Nephron (organoid): Measurements from ENCODE around the gene ADCY1.

Experiments
- H3K27ac Mint-ChIP-seq, 3 experiments: 2 replicates each; pipeline ENCODE4 v1.8.0; 2020; ENCODE audit warnings: mixed read lengths in 3 of 3, mild to moderate bottlenecking in 2 of 3, moderate library complexity in 1 of 3
- H3K27me3 Mint-ChIP-seq: 2 replicates; pipeline ENCODE4 v1.8.0; 2021; ENCODE audit warnings: low read depth, mild to moderate bottlenecking, moderate library complexity, mixed read lengths
- H3K36me3 Mint-ChIP-seq: 2 replicates; pipeline ENCODE4 v1.8.0; 2020; ENCODE audit warnings: low read depth, mixed read lengths
- H3K4me1 Mint-ChIP-seq: 2 replicates; pipeline ENCODE4 v1.8.0; 2020; ENCODE audit warnings: mixed read lengths
- H3K4me3 Mint-ChIP-seq, 3 experiments: 2 replicates each; pipeline ENCODE4 v1.8.0; 2020; ENCODE audit warnings: mild to moderate bottlenecking in 3 of 3, mixed read lengths in 3 of 3, moderate library complexity in 2 of 3
- H3K9me3 Mint-ChIP-seq: 2 replicates; pipeline ENCODE4 v1.8.0; 2020; ENCODE audit warnings: mixed read lengths
- TF ChIP-seq, protein P1 (sequence below), 3 experiments: fragments of 200-600 bp; sonication (generic); IDR thresholded peaks; one replicate each; pipeline ENCODE4 v1.5.0; 2021; ENCODE audit warnings: antibody characterized with exemption in 3 of 3; ENCODE audit not compliant: unreplicated experiment in 3 of 3

ADCY1 gene

DNA sequence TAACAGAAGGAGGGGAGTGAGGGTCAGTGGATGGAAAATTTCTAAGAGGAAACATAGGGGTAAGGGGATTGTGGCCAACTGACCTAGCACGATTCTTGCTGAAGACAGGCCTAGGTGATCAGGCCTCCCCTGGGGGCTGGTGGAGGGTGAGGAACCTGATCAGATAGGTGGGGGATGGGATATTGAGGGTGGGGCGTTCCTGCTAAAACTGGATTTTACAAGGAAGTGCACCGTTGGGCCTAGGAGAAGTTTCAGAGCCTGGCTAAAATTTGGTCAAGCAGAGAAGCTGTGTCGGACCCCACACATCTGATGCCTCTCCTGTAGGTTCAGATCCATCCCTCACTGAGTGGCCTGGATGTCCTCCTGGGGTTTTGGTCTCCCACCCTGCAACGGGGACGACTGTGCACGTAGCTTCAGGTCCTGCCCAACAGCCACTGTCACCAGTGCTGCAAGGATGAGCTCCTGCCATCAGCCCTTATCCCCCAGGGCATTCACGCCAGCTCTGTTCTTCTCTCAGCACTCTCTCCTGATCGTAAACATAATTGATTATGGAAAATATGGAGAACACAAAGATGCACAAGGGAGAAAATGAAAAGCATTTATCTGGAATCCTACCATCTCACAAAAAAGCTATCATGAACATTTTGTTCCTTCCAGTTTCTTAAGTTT, 89.9 kb downstream of the ADCY1 start:
- TF ChIP-seq, protein P1, sequence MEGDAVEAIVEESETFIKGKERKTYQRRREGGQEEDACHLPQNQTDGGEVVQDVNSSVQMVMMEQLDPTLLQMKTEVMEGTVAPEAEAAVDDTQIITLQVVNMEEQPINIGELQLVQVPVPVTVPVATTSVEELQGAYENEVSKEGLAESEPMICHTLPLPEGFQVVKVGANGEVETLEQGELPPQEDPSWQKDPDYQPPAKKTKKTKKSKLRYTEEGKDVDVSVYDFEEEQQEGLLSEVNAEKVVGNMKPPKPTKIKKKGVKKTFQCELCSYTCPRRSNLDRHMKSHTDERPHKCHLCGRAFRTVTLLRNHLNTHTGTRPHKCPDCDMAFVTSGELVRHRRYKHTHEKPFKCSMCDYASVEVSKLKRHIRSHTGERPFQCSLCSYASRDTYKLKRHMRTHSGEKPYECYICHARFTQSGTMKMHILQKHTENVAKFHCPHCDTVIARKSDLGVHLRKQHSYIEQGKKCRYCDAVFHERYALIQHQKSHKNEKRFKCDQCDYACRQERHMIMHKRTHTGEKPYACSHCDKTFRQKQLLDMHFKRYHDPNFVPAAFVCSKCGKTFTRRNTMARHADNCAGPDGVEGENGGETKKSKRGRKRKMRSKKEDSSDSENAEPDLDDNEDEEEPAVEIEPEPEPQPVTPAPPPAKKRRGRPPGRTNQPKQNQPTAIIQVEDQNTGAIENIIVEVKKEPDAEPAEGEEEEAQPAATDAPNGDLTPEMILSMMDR (IDR thresholded peaks at IDR 0.05; ENCODE audit: unreplicated experiment in 3 of 3), result no peak
- peaks cover 7% of the 10 kb centered on the region for H3K27me3 Mint-ChIP-seq
- no peaks in the 10 kb centered on the region for H3K4me1 Mint-ChIP-seq
- H3K36me3 Mint-ChIP-seq, result no peaks in the 10 kb centered on the region
- peaks cover 3% of the 10 kb centered on the region for H3K9me3 Mint-ChIP-seq
- H3K27ac Mint-ChIP-seq, result no peak overlapping the region
- H3K4me3 Mint-ChIP-seq, result no peak overlapping the region

DNA sequence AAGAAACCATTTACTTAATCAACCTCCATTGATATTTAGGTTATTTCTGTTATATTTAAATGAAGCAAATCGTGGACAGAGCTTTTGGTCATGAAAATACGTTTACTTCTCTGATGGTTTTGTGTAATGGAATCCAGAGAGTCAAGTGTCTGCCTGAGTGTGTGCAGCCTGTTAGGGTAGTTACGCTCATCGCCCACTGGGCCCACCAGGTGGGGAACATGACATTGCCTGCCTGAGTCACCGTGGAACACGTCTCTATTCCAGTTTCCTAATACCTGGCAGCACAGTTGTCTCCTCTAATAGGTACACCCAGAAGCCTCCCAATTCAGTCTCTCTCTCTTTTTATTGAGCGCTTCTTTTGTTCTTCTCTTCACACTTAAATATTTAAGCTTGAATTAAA, 91.0 kb downstream of the ADCY1 start:
- H3K9me3 Mint-ChIP-seq, result peaks cover 3% of the 10 kb centered on the region
- H3K36me3 Mint-ChIP-seq, result no peaks in the 10 kb centered on the region
- no peaks in the 10 kb centered on the region for H3K4me1 Mint-ChIP-seq

GRCh38 chr7:45670227-45670626, 96.1 kb downstream of the ADCY1 start:
- peaks cover 10% of the 10 kb centered on the region for H3K9me3 Mint-ChIP-seq
- H3K27me3 Mint-ChIP-seq, result no peaks in the 10 kb centered on the region
- no peak overlapping the region for H3K27ac Mint-ChIP-seq
- TF ChIP-seq, protein P1 (IDR thresholded peaks at IDR 0.05; ENCODE audit: unreplicated experiment in 3 of 3), result no peak
- no peaks in the 10 kb centered on the region for H3K4me1 Mint-ChIP-seq
- H3K4me3 Mint-ChIP-seq, result no peak overlapping the region
- H3K36me3 Mint-ChIP-seq, result no peaks in the 10 kb centered on the region

More for the DNA sequence above, 91.0 kb downstream of the ADCY1 start:
- no peak overlapping the region for H3K27ac Mint-ChIP-seq
- H3K27me3 Mint-ChIP-seq, result peaks cover 3% of the 10 kb centered on the region
- TF ChIP-seq, protein P1 (IDR thresholded peaks at IDR 0.05; ENCODE audit: unreplicated experiment in 3 of 3), result no peak
- no peak overlapping the region for H3K4me3 Mint-ChIP-seq

DNA sequence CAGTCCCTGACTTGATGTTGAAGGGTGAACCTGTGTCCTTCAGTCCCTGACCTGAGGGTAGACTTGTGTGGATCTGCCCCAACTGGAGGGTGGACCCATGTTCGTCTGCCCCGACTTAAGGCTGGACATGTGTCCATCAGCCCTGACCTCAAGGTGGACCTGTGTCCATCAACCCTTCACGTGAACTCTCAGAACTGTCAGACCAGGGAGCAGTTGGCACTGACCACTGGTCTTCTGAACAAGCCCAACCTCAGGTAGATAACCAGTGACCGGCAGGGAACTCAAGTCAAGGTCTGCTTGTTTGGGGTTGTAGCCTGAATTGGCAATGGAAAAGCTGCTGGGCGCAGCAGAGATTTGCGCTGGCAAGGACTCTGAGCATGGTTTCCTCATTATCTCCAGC, 96.5 kb downstream of the ADCY1 start:
- Mint-ChIP-seq H3K27ac (no peak overlapping the region), H3K27me3 (no peaks in the 10 kb centered on the region), H3K4me3 (no peak overlapping the region), H3K9me3 (peaks cover 10% of the 10 kb centered on the region), H3K4me1 (no peaks in the 10 kb centered on the region), H3K36me3 (no peaks in the 10 kb centered on the region)
- TF ChIP-seq, protein P1 (IDR thresholded peaks at IDR 0.05; ENCODE audit: unreplicated experiment in 3 of 3), result no peak

GRCh38 chr7:45677311-45677900, 103.2 kb downstream of the ADCY1 start:
- TF ChIP-seq, protein P1 (IDR thresholded peaks at IDR 0.05; ENCODE audit: unreplicated experiment in 3 of 3), result no peak
- no peak overlapping the region for H3K4me3 Mint-ChIP-seq
- H3K27ac Mint-ChIP-seq, result no peak overlapping the region
- no peaks in the 10 kb centered on the region for H3K27me3 Mint-ChIP-seq
- H3K36me3 Mint-ChIP-seq, result no peaks in the 10 kb centered on the region
- H3K9me3 Mint-ChIP-seq, result peaks cover 7% of the 10 kb centered on the region
- no peaks in the 10 kb centered on the region for H3K4me1 Mint-ChIP-seq

DNA sequence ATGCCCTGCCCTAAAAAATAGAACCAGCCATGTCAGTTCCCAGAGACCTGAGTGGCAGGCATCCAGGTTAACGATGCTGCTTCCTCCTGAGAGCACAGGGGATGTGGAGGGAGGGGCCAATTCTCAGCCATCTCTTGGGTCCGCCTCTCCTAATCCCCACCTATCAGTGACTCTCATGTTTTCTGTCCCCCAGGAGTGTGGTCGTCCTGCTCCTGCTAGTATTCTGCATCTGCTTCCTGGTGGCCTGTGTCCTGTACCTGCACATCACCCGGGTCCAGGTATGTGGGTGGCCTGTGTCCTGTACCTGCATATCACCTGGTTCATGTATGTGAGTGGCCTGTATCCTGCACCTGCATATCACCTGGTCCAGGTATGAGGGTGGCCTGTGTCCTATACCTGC, 105.3 kb downstream of the ADCY1 start:
- no peak overlapping the region for H3K27ac Mint-ChIP-seq
- H3K4me1 Mint-ChIP-seq, result no peaks in the 10 kb centered on the region
- H3K36me3 Mint-ChIP-seq, result no peaks in the 10 kb centered on the region
- TF ChIP-seq, protein P1 (IDR thresholded peaks at IDR 0.05; ENCODE audit: unreplicated experiment in 3 of 3), result no peak
- peaks cover 4% of the 10 kb centered on the region for H3K9me3 Mint-ChIP-seq
- no peak overlapping the region for H3K4me3 Mint-ChIP-seq
- no peaks in the 10 kb centered on the region for H3K27me3 Mint-ChIP-seq
